ENCODE measurements around the gene PRKAA1. TPM values are rescaled to one million over a fixed set of nuclear protein-coding genes. Genes with fewer than 3 reads are reported as not detected.
"Not testable (repeated sequence)": the region's sequence is repeated elsewhere in the genome, so short reads cannot be mapped to it uniquely, and the experiment has no call there.

Gene PRKAA1
- total RNA-seq, 1 donor from 2014 or later = 57.1 TPM

- Histone ChIP-seq H3K27me3 (ENCODE audit: control insufficient read depth, insufficient read depth, low read length) (no peaks in the 10 kb centered on the region), H3K36me3 (ENCODE audit: control insufficient read depth, insufficient read depth, low read length) (no peaks in the 10 kb centered on the region), H3K4me3 (ENCODE audit: low read depth, low read length) (no peak overlapping the region)
- no peak for FAIRE-seq
- TF ChIP-seq CTCF (IDR thresholded peaks at IDR 0.05; ENCODE audit: insufficient read depth, low read length, severe bottlenecking) = no peak
- no peak for DNase-seq (ENCODE audit: low read depth)
Observed at GRCh38 chr5:40787986-40788385, 10.2 kb downstream of the PRKAA1 start.

GRCh38 chr5:40786664-40787063, 11.5 kb downstream of the PRKAA1 start:
- DNase-seq (ENCODE audit: low read depth); FAIRE-seq; H3K27me3 ChIP-seq (ENCODE audit: control insufficient read depth, insufficient read depth, low read length); H3K4me3 ChIP-seq (ENCODE audit: low read depth, low read length); H3K36me3 ChIP-seq (ENCODE audit: control insufficient read depth, insufficient read depth, low read length): not testable (repeated sequence)

GRCh38 chr5:40784916-40785315, 13.3 kb downstream of the PRKAA1 start:
- no peaks in the 10 kb centered on the region for H3K27me3 ChIP-seq (ENCODE audit: control insufficient read depth, insufficient read depth, low read length)
- H3K36me3 ChIP-seq (ENCODE audit: control insufficient read depth, insufficient read depth, low read length) = no peaks in the 10 kb centered on the region
- no peak for FAIRE-seq
- TF ChIP-seq CTCF (IDR thresholded peaks at IDR 0.05; ENCODE audit: insufficient read depth, low read length, severe bottlenecking) = no peak
- no peak overlapping the region for H3K4me3 ChIP-seq (ENCODE audit: low read depth, low read length)
- no peak for DNase-seq (ENCODE audit: low read depth)

DNA sequence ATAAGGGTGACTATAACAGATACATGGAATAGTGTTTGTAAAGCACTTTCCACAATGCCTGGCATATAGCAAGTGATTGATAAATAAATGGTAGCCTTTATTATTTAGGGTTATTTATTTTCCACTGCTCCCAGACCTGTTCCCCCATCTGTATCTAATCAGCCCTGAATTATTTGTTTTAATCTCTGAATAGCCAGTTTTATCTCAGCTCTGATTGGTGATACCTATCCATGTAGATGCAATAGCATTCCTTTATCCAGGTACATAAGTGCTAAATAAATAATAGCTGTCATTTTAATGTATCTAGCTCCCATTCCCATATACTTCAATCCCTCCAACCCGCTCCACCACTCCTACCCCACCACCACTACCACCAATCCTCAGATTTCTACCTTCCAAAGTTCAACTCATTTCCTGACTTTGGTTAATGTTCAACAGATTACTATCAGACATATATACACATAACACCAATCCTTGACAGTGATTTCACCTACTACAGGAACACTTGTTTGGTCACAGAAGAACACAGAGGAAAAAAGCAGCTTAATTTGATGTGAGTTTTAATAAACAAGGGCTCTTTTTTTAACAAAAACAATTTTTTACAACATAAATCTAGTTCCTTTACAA, 14.0 kb downstream of the PRKAA1 start:
- Histone ChIP-seq H3K27me3 (ENCODE audit: control insufficient read depth, insufficient read depth, low read length) (no peaks in the 10 kb centered on the region), H3K36me3 (ENCODE audit: control insufficient read depth, insufficient read depth, low read length) (no peaks in the 10 kb centered on the region), H3K4me3 (ENCODE audit: low read depth, low read length) (no peak overlapping the region)
- TF ChIP-seq CTCF (IDR thresholded peaks at IDR 0.05; ENCODE audit: insufficient read depth, low read length, severe bottlenecking) = no peak
- no peak for FAIRE-seq
- DNase-seq (ENCODE audit: low read depth) = no peak

GRCh38 chr5:40781843-40782409, 16.2 kb downstream of the PRKAA1 start:
- DNase-seq (ENCODE audit: low read depth) (peak; percentile 4), FAIRE-seq (no peak)
- Histone ChIP-seq H3K27me3 (ENCODE audit: control insufficient read depth, insufficient read depth, low read length) (no peaks in the 10 kb centered on the region), H3K4me3 (ENCODE audit: low read depth, low read length) (no peak overlapping the region), H3K36me3 (ENCODE audit: control insufficient read depth, insufficient read depth, low read length) (no peaks in the 10 kb centered on the region)
- TF ChIP-seq CTCF (IDR thresholded peaks at IDR 0.05; ENCODE audit: insufficient read depth, low read length, severe bottlenecking) = no peak

GRCh38 chr5:40780858-40781257, 17.3 kb downstream of the PRKAA1 start:
- TF ChIP-seq CTCF (IDR thresholded peaks at IDR 0.05; ENCODE audit: insufficient read depth, low read length, severe bottlenecking) = no peak
- FAIRE-seq (no peak), DNase-seq (ENCODE audit: low read depth) (no peak)
- Histone ChIP-seq H3K27me3 (ENCODE audit: control insufficient read depth, insufficient read depth, low read length) (no peaks in the 10 kb centered on the region), H3K4me3 (ENCODE audit: low read depth, low read length) (no peak overlapping the region), H3K36me3 (ENCODE audit: control insufficient read depth, insufficient read depth, low read length) (no peaks in the 10 kb centered on the region)
